ENCODE measurements around the gene ART5.
"Not testable (repeated sequence)": the region's sequence is repeated elsewhere in the genome, so short reads cannot be mapped to it uniquely, and the experiment has no call there.

ART5 gene

GRCh38 chr11:3657331-3657730, 15.5 kb upstream of the ART5 start:
- not testable (repeated sequence) for DNase-seq

GRCh38 chr11:3655547-3655946, 13.8 kb upstream of the ART5 start:
- DNase-seq: no peak

GRCh38 chr11:3652514-3652913, 10.7 kb upstream of the ART5 start:
- DNase-seq: not testable (repeated sequence)

- DNase-seq: not testable (repeated sequence)
Measured at GRCh38 chr11:3649374-3649773, 7.6 kb upstream of the ART5 start.

GRCh38 chr11:3648843-3649242, 7.1 kb upstream of the ART5 start:
- not testable (repeated sequence) for DNase-seq

- no peak for DNase-seq
Measured at GRCh38 chr11:3645552-3645951, 3.8 kb upstream of the ART5 start.

GRCh38 chr11:3644817-3645235, 3.0 kb upstream of the ART5 start, which contains the start of gene ART1:
Gene ART1, plus strand, starts transcription at chr11:3645128. Its CDS starts 14,086 bp downstream, at chr11:3659214.
- no peak for DNase-seq

- DNase-seq: not testable (repeated sequence)
Measured at GRCh38 chr11:3643102-3643546, 1.3 kb upstream of the ART5 start.

GRCh38 chr11:3642071-3642951, 519 bp upstream of the ART5 start:
- peak; percentile 19 for DNase-seq

GRCh38 chr11:3641191-3641590, 601 bp downstream of the ART5 start:
- no peak for DNase-seq

- no peak for DNase-seq
Measured at GRCh38 chr11:3639841-3640240, 2.0 kb downstream of the ART5 start.

- DNase-seq: no peak
Measured at GRCh38 chr11:3638513-3638912, 3.3 kb downstream of the ART5 start.

GRCh38 chr11:3637201-3637600, 4.6 kb downstream of the ART5 start:
- no peak for DNase-seq

- no peak for DNase-seq
Measured at GRCh38 chr11:3635641-3636375, 6.0 kb downstream of the ART5 start.

- DNase-seq: no peak
Measured at GRCh38 chr11:3632070-3632660, 9.6 kb downstream of the ART5 start.

- no peak for DNase-seq
Measured at GRCh38 chr11:3631331-3631730, 10.5 kb downstream of the ART5 start.

GRCh38 chr11:3627291-3627690, 14.5 kb downstream of the ART5 start:
- DNase-seq: no peak

- no peak for DNase-seq
Measured at GRCh38 chr11:3626250-3626960, 15.4 kb downstream of the ART5 start.

- DNase-seq: no peak
Measured at GRCh38 chr11:3623767-3624458, 17.9 kb downstream of the ART5 start.

GRCh38 chr11:3623121-3623520, 18.7 kb downstream of the ART5 start:
- DNase-seq: no peak

GRCh38 chr11:3622521-3622920, 19.3 kb downstream of the ART5 start:
- no peak for DNase-seq

- no peak for DNase-seq
Measured at GRCh38 chr11:3617990-3618389, 23.8 kb downstream of the ART5 start.

Measured in NCI-H510A (cell line).